ENCODE results near the gene ADAMTS3. TPM values are rescaled to one million over a fixed set of nuclear protein-coding genes. Genes with fewer than 3 reads are reported as not detected.

ADAMTS3 gene
- total RNA-seq = 10 to 100 TPM in 2 of 8 experiments, 1 to 10 TPM in 4, under 1 TPM in 2; 0.85 to 90.7 (median 5.3) TPM

GRCh38 chr4:72568959-72569718 lies at the start of gene ADAMTS3:
ADAMTS3 (minus strand) TSS chr4:72569221; CDS start chr4:72568762, 459 bp downstream.
- Histone ChIP-seq H3K4me1 (replicated peaks in 1 of 2) (peaks cover 0 to 7% of the 10 kb centered on the region in 2 donors), H3K27ac (peak within 1 kb of the TSS in 1 of 2 donors; percentile 38), H3K4me3 (peak within 1 kb of the TSS; percentile 40 to 60 (median 52))
- peak; percentile 46 to 93 (median 88) for ATAC-seq (replicated peaks in 6 of 8)
- in situ Hi-C loops (cut with MboI; ENCODE audit: low pct_unique_long_range_greater_than_20kb in 2 of 9, low sequenced_read_pairs in 9 of 9, unreplicated experiment in 9 of 9) = no loop called here
- WGBS, 10 experiments = 0 to 10% (median 0%) methylated on average over 1 to 8 of the region's 59 CpGs; no CpG with 5 or more reads in 2 of the 10 experiments

- Histone ChIP-seq H3K4me3 (no peak overlapping the region), H3K4me1 (replicated peaks in 1 of 2) (no peaks in the 10 kb centered on the region), H3K27ac (no peak overlapping the region)
- 18 to 100% (median 90%) methylated on average over 1 to 2 of the region's 2 CpGs; no CpG with 5 or more reads in 3 of the 10 experiments for WGBS, 10 experiments
- in situ Hi-C loops (cut with MboI; ENCODE audit: low pct_unique_long_range_greater_than_20kb in 2 of 9, low sequenced_read_pairs in 9 of 9, unreplicated experiment in 9 of 9) = no loop called here
- no peak for ATAC-seq (replicated peaks in 6 of 8)
These were observed 44.9 kb upstream of the ADAMTS3 start for GRCh38 chr4:72613959-72614358.

- WGBS, 10 experiments = 15 to 83% (median 30%) methylated on average over 1 to 2 of the region's 2 CpGs; no CpG with 5 or more reads in 4 of the 10 experiments
- Histone ChIP-seq H3K4me1 (replicated peaks in 1 of 2) (no peaks in the 10 kb centered on the region), H3K27ac (no peak overlapping the region), H3K4me3 (no peak overlapping the region)
- in situ Hi-C loops (cut with MboI; ENCODE audit: low pct_unique_long_range_greater_than_20kb in 2 of 9, low sequenced_read_pairs in 9 of 9, unreplicated experiment in 9 of 9) = no loop called here
- no peak for ATAC-seq (replicated peaks in 6 of 8)
These were observed 37.7 kb upstream of the ADAMTS3 start for GRCh38 chr4:72606751-72607150.

- ATAC-seq (replicated peaks in 6 of 8) = no peak
- no peaks in the 10 kb centered on the region for H3K4me1 ChIP-seq (replicated peaks in 1 of 2)
- WGBS, 10 experiments = 4 to 89% (median 63%) methylated on average over 1 to 2 of the region's 2 CpGs; no CpG with 5 or more reads in 2 of the 10 experiments
These were observed 35.3 kb upstream of the ADAMTS3 start for GRCh38 chr4:72604324-72604723.

GRCh38 chr4:72602396-72603376 lies 33.7 kb upstream of the ADAMTS3 start:
- Histone ChIP-seq H3K4me3 (no peak overlapping the region), H3K27ac (no peak overlapping the region), H3K4me1 (replicated peaks in 1 of 2) (no peaks in the 10 kb centered on the region)
- ATAC-seq (replicated peaks in 6 of 8) = peak in 3 of 8 experiments; percentile 79 to 96 (median 89)
- in situ Hi-C loops (cut with MboI; ENCODE audit: low pct_unique_long_range_greater_than_20kb in 2 of 9, low sequenced_read_pairs in 9 of 9, unreplicated experiment in 9 of 9) = no loop called here
- 0 to 100% (median 82%) methylated on average over 1 to 3 of the region's 3 CpGs for WGBS, 10 experiments

More at GRCh38 chr4:72604324-72604723, 35.3 kb upstream of the ADAMTS3 start:
- in situ Hi-C loops (cut with MboI; ENCODE audit: low pct_unique_long_range_greater_than_20kb in 2 of 9, low sequenced_read_pairs in 9 of 9, unreplicated experiment in 9 of 9) = no loop called here
- no peak overlapping the region for H3K27ac ChIP-seq
- no peak overlapping the region for H3K4me3 ChIP-seq

GRCh38 chr4:72591547-72592454 lies 22.8 kb upstream of the ADAMTS3 start:
- ATAC-seq (replicated peaks in 6 of 8) = peak in 6 of 8 experiments; percentile 29 to 94 (median 79)
- 0 to 62% (median 12%) methylated on average over 1 to 10 of the region's 11 CpGs for WGBS, 10 experiments
- in situ Hi-C loops (cut with MboI; ENCODE audit: low pct_unique_long_range_greater_than_20kb in 2 of 9, low sequenced_read_pairs in 9 of 9, unreplicated experiment in 9 of 9) = no loop called here
- Histone ChIP-seq H3K4me1 (replicated peaks in 1 of 2) (peaks cover 2 to 14% of the 10 kb centered on the region in 2 donors), H3K4me3 (no peak overlapping the region), H3K27ac (no peak overlapping the region)

- Histone ChIP-seq H3K4me1 (replicated peaks in 1 of 2) (peaks cover 0 to 8% of the 10 kb centered on the region in 2 donors), H3K4me3 (no peak overlapping the region), H3K27ac (no peak overlapping the region)
- 86 to 100% (median 100%) methylated on average over 1 to 2 of the region's 2 CpGs; no CpG with 5 or more reads in 5 of the 10 experiments for WGBS, 10 experiments
- no peak for ATAC-seq (replicated peaks in 6 of 8)
- in situ Hi-C loops (cut with MboI; ENCODE audit: low pct_unique_long_range_greater_than_20kb in 2 of 9, low sequenced_read_pairs in 9 of 9, unreplicated experiment in 9 of 9) = no loop called here
These were observed 18.3 kb upstream of the ADAMTS3 start for GRCh38 chr4:72587334-72587733.

GRCh38 chr4:72582853-72583252 lies 13.8 kb upstream of the ADAMTS3 start:
- in situ Hi-C loops (cut with MboI; ENCODE audit: low pct_unique_long_range_greater_than_20kb in 2 of 9, low sequenced_read_pairs in 9 of 9, unreplicated experiment in 9 of 9) = no loop called here
- 0 to 57% (median 7%) methylated on average over 1 to 2 of the region's 2 CpGs; no CpG with 5 or more reads in 4 of the 10 experiments for WGBS, 10 experiments
- Histone ChIP-seq H3K4me3 (no peak overlapping the region), H3K27ac (no peak overlapping the region), H3K4me1 (replicated peaks in 1 of 2) (no peaks in the 10 kb centered on the region)
- no peak for ATAC-seq (replicated peaks in 6 of 8)

GRCh38 chr4:72577211-72577610 lies 8.2 kb upstream of the ADAMTS3 start:
- no peaks in the 10 kb centered on the region for H3K4me1 ChIP-seq (replicated peaks in 1 of 2)
- 60 to 100% (median 96%) methylated on average over 1 to 6 of the region's 6 CpGs; no CpG with 5 or more reads in 1 of the 10 experiments for WGBS, 10 experiments
- no peak for ATAC-seq (replicated peaks in 6 of 8)
- H3K27ac ChIP-seq = no peak overlapping the region
- no peak overlapping the region for H3K4me3 ChIP-seq
- in situ Hi-C loops (cut with MboI; ENCODE audit: low pct_unique_long_range_greater_than_20kb in 2 of 9, low sequenced_read_pairs in 9 of 9, unreplicated experiment in 9 of 9) = no loop called here

- ATAC-seq (replicated peaks in 6 of 8) = no peak
- Histone ChIP-seq H3K27ac (no peak overlapping the region), H3K4me3 (no peak overlapping the region), H3K4me1 (replicated peaks in 1 of 2) (peaks cover 0 to 7% of the 10 kb centered on the region in 2 donors)
- 63 to 100% (median 82%) methylated on average over 2 to 6 of the region's 6 CpGs; no CpG with 5 or more reads in 2 of the 10 experiments for WGBS, 10 experiments
- in situ Hi-C loops (cut with MboI; ENCODE audit: low pct_unique_long_range_greater_than_20kb in 2 of 9, low sequenced_read_pairs in 9 of 9, unreplicated experiment in 9 of 9) = no loop called here
These were observed 2.3 kb upstream of the ADAMTS3 start for GRCh38 chr4:72571337-72571736.

- peak overlapping the region; percentile 40 to 60 (median 52) for H3K4me3 ChIP-seq
- WGBS, 10 experiments = 43 to 93% (median 63%) methylated on average over 3 to 14 of the region's 15 CpGs; no CpG with 5 or more reads in 2 of the 10 experiments
These were observed 756 bp upstream of the ADAMTS3 start for GRCh38 chr4:72569719-72570235.

More at GRCh38 chr4:72569719-72570235, 756 bp upstream of the ADAMTS3 start:
- ATAC-seq (replicated peaks in 6 of 8) = peak in 1 of 8 experiments; percentile 0
- in situ Hi-C loops (cut with MboI; ENCODE audit: low pct_unique_long_range_greater_than_20kb in 2 of 9, low sequenced_read_pairs in 9 of 9, unreplicated experiment in 9 of 9) = no loop called here
- Histone ChIP-seq H3K27ac (no peak overlapping the region), H3K4me1 (replicated peaks in 1 of 2) (peaks cover 0 to 7% of the 10 kb centered on the region in 2 donors)

Data from motor neuron (in vitro differentiated cells).